Activated CD4-positive, alpha-beta memory T cell treated with anti-CD3 and anti-CD28 coated beads for 36 hours (primary cell): ENCODE data around the gene ORC4. TPM values are rescaled to one million over a fixed set of nuclear protein-coding genes. Genes with fewer than 3 reads are reported as not detected.
A peak's percentile ranks its signal among the peaks of the same experiment; 100 is the strongest.

Source experiments
- CTCF ChIA-PET: fragments of 350-600 bp; sonication (Branson Sonifier 250); formaldehyde crosslinking; loops from one replicate; lab custom pipeline; 2021; ENCODE audit warnings: antibody characterized with exemption, inconsistent platforms; lab: Charles Lee
- POLR2A ChIA-PET: fragments of 350-600 bp; sonication (Branson Sonifier 250); formaldehyde crosslinking; loops from one replicate; lab custom pipeline; 2021; ENCODE audit warnings: antibody characterized with exemption; lab: Charles Lee
- DNase-seq: peaks from one replicate; pipeline ENCODE4 v3.0.0-alpha.2; 2020
- H3K27ac Mint-ChIP-seq: one replicate; pipeline ENCODE4 v1.8.0; 2021; ENCODE audit warnings: mixed read lengths
- H3K27me3 Mint-ChIP-seq: one replicate; pipeline ENCODE4 v1.8.0; 2021; ENCODE audit warnings: mixed read lengths
- H3K36me3 Mint-ChIP-seq: one replicate; pipeline ENCODE4 v1.8.0; 2021; ENCODE audit warnings: mixed read lengths
- H3K4me1 Mint-ChIP-seq: one replicate; pipeline ENCODE4 v1.8.0; 2021; ENCODE audit warnings: low read depth, mixed read lengths
- H3K4me3 Mint-ChIP-seq: one replicate; pipeline ENCODE4 v1.8.0; 2021; ENCODE audit warnings: mild to moderate bottlenecking, mixed read lengths
- H3K9me3 Mint-ChIP-seq: one replicate; pipeline ENCODE4 v1.8.0; 2021; ENCODE audit warnings: mixed read lengths
- intact Hi-C: fragments of 100-400 bp; cut with micrococcal nuclease; formaldehyde crosslinking; loops from one replicate; pipeline ENCODE4 v1.15.1; 2023
- total RNA-seq, 2 experiments: library from RNA; stranded (reverse); gene quantifications; one replicate each; pipeline ENCODE4 v1.2.3, GENCODE V29; 2021

Gene ORC4
- total RNA-seq, 2 experiments from 2014 or later, result 34.1 to 34.9 TPM

GRCh38 chr2:147924647-147925046 is 95.9 kb downstream of the ORC4 start:
- intact Hi-C loops, result no loop called here
- no peak overlapping the region for H3K27ac Mint-ChIP-seq
- H3K36me3 Mint-ChIP-seq, result peaks cover 13% of the 10 kb centered on the region
- H3K9me3 Mint-ChIP-seq, result no peaks in the 10 kb centered on the region
- CTCF ChIA-PET, result interaction anchor here (0.8 to 1.0 kb wide), 2 partner anchors 50 to 880 kb away, joined by 3 to 4 read pairs; no protein-coding TSS in a partner anchor
- H3K4me1 Mint-ChIP-seq, result peaks cover 12% of the 10 kb centered on the region
- POLR2A ChIA-PET, result no interaction called here
- DNase-seq, result no peak
- H3K4me3 Mint-ChIP-seq, result no peak overlapping the region
- no peaks in the 10 kb centered on the region for H3K27me3 Mint-ChIP-seq

DNA sequence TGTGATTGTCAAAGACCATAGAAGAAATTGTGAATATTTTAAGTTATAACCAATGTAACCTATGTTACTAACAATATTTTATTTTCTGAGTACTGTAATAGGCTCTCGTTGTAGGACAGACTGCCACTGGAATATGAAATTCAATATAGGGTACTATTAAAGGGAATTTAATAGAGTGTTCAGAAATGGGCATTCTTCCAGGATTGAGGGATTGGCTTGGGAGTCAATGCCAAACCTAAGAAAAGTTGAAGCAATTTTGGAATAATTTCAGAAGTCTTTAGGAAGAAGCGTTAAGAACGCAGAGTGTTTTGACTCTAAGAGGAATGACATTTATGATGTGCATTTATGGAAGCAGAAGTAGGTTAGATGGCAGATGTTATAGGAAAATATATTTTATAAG is 96.7 kb downstream of the ORC4 start:
- H3K27ac Mint-ChIP-seq, result no peak overlapping the region
- POLR2A ChIA-PET, result no interaction called here

DNA sequence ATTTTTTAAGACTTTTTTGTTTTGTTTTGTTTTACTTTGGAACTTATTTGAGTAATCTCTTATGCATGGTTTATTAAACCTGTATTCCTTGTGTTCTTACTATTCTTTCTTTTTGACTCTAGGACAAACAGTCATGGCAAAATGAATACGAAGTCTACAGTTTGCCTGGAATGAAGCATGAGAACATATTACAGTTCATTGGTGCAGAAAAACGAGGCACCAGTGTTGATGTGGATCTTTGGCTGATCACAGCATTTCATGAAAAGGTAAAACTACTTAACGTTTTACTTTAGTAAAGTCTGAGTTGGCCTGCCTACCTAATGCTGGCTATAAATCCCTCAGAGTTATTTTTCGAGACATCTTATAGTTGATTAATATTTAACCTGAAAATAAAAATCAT is 103.4 kb downstream of the ORC4 start:
- H3K4me3 Mint-ChIP-seq, result no peak overlapping the region
- POLR2A ChIA-PET, result no interaction called here
- H3K9me3 Mint-ChIP-seq, result no peaks in the 10 kb centered on the region
- H3K36me3 Mint-ChIP-seq, result peaks cover 3% of the 10 kb centered on the region
- DNase-seq, result no peak
- CTCF ChIA-PET, result no interaction called here
- peaks cover 2% of the 10 kb centered on the region for H3K4me1 Mint-ChIP-seq
- H3K27ac Mint-ChIP-seq, result no peak overlapping the region
- H3K27me3 Mint-ChIP-seq, result no peaks in the 10 kb centered on the region
- intact Hi-C loops, result no loop called here

More for the DNA sequence above, 96.7 kb downstream of the ORC4 start:
- intact Hi-C loops, result no loop called here
- Mint-ChIP-seq H3K4me3 (no peak overlapping the region), H3K36me3 (peaks cover 13% of the 10 kb centered on the region), H3K9me3 (no peaks in the 10 kb centered on the region), H3K27me3 (no peaks in the 10 kb centered on the region), H3K4me1 (peaks cover 12% of the 10 kb centered on the region)
- no peak for DNase-seq
- CTCF ChIA-PET, result no interaction called here

DNA sequence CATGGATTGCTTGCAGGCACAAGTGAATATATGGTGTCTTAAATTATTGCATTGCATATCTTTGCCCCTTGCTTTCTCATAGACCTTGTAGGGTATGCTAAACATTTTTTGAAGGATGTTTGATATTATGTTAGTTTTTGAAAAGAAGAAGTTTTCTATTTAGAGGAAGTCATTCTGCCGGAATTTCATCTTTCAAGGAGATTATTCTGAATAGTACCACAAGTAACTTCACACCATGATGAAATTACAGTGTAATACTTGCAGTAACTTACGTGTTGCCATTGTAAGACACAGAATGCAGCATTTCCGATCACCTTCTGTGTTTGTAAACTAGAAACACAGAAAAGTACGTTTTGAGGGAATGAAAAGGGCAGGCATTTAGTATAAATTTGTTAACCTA is 103.8 kb downstream of the ORC4 start:
- H3K4me1 Mint-ChIP-seq, result peaks cover 2% of the 10 kb centered on the region
- POLR2A ChIA-PET, result no interaction called here
- CTCF ChIA-PET, result no interaction called here
- no peaks in the 10 kb centered on the region for H3K27me3 Mint-ChIP-seq
- H3K27ac Mint-ChIP-seq, result no peak overlapping the region
- H3K9me3 Mint-ChIP-seq, result no peaks in the 10 kb centered on the region
- no peak overlapping the region for H3K4me3 Mint-ChIP-seq
- intact Hi-C loops, result no loop called here
- H3K36me3 Mint-ChIP-seq, result peaks cover 3% of the 10 kb centered on the region
- no peak for DNase-seq

GRCh38 chr2:147916067-147916466 is 104.5 kb downstream of the ORC4 start:
- ChIA-PET POLR2A (no interaction called here), CTCF (no interaction called here)
- intact Hi-C loops, result no loop called here
- DNase-seq, result no peak
- Mint-ChIP-seq H3K4me1 (peaks cover 2% of the 10 kb centered on the region), H3K9me3 (no peaks in the 10 kb centered on the region), H3K27me3 (no peaks in the 10 kb centered on the region), H3K27ac (no peak overlapping the region), H3K36me3 (no peaks in the 10 kb centered on the region), H3K4me3 (no peak overlapping the region)

- H3K4me3 Mint-ChIP-seq, result no peak overlapping the region
- H3K9me3 Mint-ChIP-seq, result no peaks in the 10 kb centered on the region
- ChIA-PET POLR2A (no interaction called here), CTCF (interaction anchor here (1.6 to 5.7 kb wide), 2 partner anchors 8 to 832 kb away, joined by 6 to 93 read pairs; no protein-coding TSS in a partner anchor)
- peaks cover 5% of the 10 kb centered on the region for H3K4me1 Mint-ChIP-seq
- no peaks in the 10 kb centered on the region for H3K36me3 Mint-ChIP-seq
- no peak for DNase-seq
- H3K27me3 Mint-ChIP-seq, result no peaks in the 10 kb centered on the region
- H3K27ac Mint-ChIP-seq, result no peak overlapping the region
- intact Hi-C loops, result no loop called here
Observed at GRCh38 chr2:147913701-147914480, 106.6 kb downstream of the ORC4 start.

DNA sequence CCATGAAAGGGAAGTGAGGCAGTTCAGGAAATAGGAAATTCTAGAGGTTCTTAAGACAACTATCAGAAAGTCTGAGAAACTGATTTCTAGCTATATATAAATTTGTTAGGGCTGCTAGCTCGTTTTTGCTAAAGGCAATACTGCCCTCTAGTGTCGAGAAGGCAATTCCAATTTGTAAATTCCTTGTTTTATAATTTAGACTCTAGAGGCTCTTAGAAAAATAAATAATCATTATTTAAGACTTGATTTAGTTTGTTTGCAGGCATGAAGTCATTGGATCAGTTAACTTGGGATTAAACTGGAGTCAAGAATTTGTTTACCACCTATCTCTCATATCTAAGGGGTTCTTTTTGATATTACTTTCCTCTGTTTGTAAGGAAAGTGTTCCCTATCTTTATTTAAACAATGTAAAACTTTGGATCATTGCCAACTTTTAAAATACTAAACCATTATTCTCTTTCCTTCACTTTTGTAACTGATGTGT is 109.5 kb downstream of the ORC4 start:
- no peaks in the 10 kb centered on the region for H3K27me3 Mint-ChIP-seq
- intact Hi-C loops, result loop anchor here (1.0 to 2.0 kb wide), 5 partner anchors 578 to 1177 kb away; no protein-coding TSS in a partner anchor
- peaks cover 5% of the 10 kb centered on the region for H3K4me1 Mint-ChIP-seq
- POLR2A ChIA-PET, result no interaction called here
- no peak overlapping the region for H3K4me3 Mint-ChIP-seq
- no peak overlapping the region for H3K27ac Mint-ChIP-seq
- DNase-seq, result peak; percentile 15
- H3K9me3 Mint-ChIP-seq, result peaks cover 3% of the 10 kb centered on the region
- H3K36me3 Mint-ChIP-seq, result peaks cover 7% of the 10 kb centered on the region
- CTCF ChIA-PET, result interaction anchor here (0.5 to 5.7 kb wide), 27 partner anchors 9 to 1172 kb away, joined by 3 to 106 read pairs (median 4); partner anchors contain the start of gene ACVR2A

- ChIA-PET CTCF (interaction anchor here (1.3 to 5.7 kb wide), 5 partner anchors 66 to 865 kb away, joined by 4 to 106 read pairs (median 16); no protein-coding TSS in a partner anchor), POLR2A (no interaction called here)
- DNase-seq, result no peak
- Mint-ChIP-seq H3K4me3 (no peak overlapping the region), H3K9me3 (peaks cover 3% of the 10 kb centered on the region), H3K4me1 (peaks cover 10% of the 10 kb centered on the region), H3K27ac (no peak overlapping the region), H3K36me3 (peaks cover 7% of the 10 kb centered on the region), H3K27me3 (no peaks in the 10 kb centered on the region)
- intact Hi-C loops, result no loop called here
Observed at GRCh38 chr2:147909178-147909577, 111.4 kb downstream of the ORC4 start.

GRCh38 chr2:147904051-147904450 is 116.5 kb downstream of the ORC4 start:
- Mint-ChIP-seq H3K4me1 (peaks cover 16% of the 10 kb centered on the region), H3K4me3 (no peak overlapping the region), H3K9me3 (peaks cover 3% of the 10 kb centered on the region), H3K27ac (no peak overlapping the region), H3K27me3 (no peaks in the 10 kb centered on the region), H3K36me3 (peaks cover 12% of the 10 kb centered on the region)
- DNase-seq, result no peak
- ChIA-PET CTCF (no interaction called here), POLR2A (no interaction called here)
- intact Hi-C loops, result no loop called here

DNA sequence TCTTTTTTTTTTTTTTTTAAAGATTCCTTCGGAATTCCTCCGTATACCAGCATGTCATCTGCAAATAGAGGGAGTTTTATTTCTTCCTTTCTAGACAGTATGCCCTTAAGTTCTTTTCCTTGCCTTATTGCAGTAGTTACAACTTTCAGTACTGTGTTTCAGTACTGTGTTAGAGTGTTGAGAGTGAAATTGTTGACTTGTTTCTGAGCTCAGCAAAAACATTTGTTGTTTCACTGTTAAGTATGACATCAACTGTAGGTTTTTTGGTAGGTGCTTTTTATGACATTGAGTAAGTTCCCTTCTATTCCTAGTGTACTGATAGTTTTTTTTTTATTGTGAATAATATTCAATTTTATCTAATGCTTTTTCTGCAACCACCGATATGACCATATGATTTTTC is 131.9 kb downstream of the ORC4 start:
- H3K36me3 Mint-ChIP-seq, result no peaks in the 10 kb centered on the region
- H3K4me1 Mint-ChIP-seq, result peaks cover 35% of the 10 kb centered on the region
- intact Hi-C loops, result no loop called here
- H3K9me3 Mint-ChIP-seq, result no peaks in the 10 kb centered on the region
- no peak overlapping the region for H3K27ac Mint-ChIP-seq
- ChIA-PET POLR2A (no interaction called here), CTCF (no interaction called here)
- no peaks in the 10 kb centered on the region for H3K27me3 Mint-ChIP-seq
- DNase-seq, result no peak
- no peak overlapping the region for H3K4me3 Mint-ChIP-seq

DNA sequence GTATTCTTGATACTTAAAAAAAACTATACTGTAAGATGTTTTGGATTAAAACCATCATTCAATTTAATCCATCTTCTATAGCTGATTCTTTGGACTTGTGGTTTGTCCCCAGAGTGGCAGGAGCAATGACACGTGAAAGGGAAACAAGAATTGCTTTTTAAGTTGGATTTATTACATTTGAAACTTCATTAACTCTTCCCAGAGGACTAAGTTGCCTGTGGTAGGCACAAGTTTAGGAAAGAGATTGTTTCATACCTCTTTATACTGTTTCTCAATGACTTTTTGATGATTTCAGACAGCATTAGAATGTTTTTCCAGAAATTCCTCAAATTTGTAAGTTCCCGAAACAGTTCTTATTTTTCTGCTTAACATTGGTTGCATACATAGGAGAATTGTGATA is 134.4 kb downstream of the ORC4 start:
- no peaks in the 10 kb centered on the region for H3K36me3 Mint-ChIP-seq
- H3K27me3 Mint-ChIP-seq, result no peaks in the 10 kb centered on the region
- peaks cover 37% of the 10 kb centered on the region for H3K4me1 Mint-ChIP-seq

DNA sequence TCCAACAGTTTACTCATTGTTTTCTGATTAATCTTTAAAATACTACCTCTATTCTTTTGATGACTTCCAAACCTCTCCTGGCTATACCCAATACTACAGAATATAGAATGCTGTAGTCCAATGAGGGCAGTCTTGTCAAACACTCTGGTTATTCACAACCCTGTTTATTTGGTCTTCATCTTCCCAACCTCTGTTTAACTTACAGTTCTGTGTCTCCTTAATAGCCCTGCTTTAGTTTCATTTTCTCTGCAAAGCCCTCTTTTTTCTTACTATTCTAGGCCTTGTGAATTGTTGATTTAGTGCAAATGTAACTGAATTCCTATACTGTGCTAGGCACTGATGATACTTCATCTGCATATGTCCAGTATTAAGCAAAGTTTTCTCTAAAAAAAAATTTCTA is 135.7 kb downstream of the ORC4 start:
- Mint-ChIP-seq H3K27ac (no peak overlapping the region), H3K9me3 (no peaks in the 10 kb centered on the region), H3K36me3 (no peaks in the 10 kb centered on the region), H3K4me3 (no peak overlapping the region), H3K27me3 (no peaks in the 10 kb centered on the region), H3K4me1 (peaks cover 44% of the 10 kb centered on the region)
- DNase-seq, result no peak
- intact Hi-C loops, result loop anchor here (2.0 kb wide), 1 partner anchor 40 kb away; the partner anchor contains the start of gene ACVR2A
- CTCF ChIA-PET, result interaction anchor here (0.7 kb wide), 1 partner anchor 26 kb away, joined by 3 read pairs; no protein-coding TSS in a partner anchor
- POLR2A ChIA-PET, result no interaction called here

More for the DNA sequence above, 134.4 kb downstream of the ORC4 start:
- CTCF ChIA-PET, result no interaction called here
- intact Hi-C loops, result no loop called here
- POLR2A ChIA-PET, result no interaction called here
- Mint-ChIP-seq H3K4me3 (no peak overlapping the region), H3K9me3 (no peaks in the 10 kb centered on the region), H3K27ac (no peak overlapping the region)
- DNase-seq, result no peak
